HCT116 (cell line): ENCODE measurements around the gene ANKS1A. TPM values are rescaled to one million over a fixed set of nuclear protein-coding genes. Genes with fewer than 3 reads are reported as not detected.

Experiments used
- ATAC-seq: fragments of 200-7000 bp; cut with Tn5 transposase; 2 replicates; pipeline ENCODE4 v1.9.1; 2020; ENCODE audit warnings: mild to moderate bottlenecking, moderate library complexity
- BruUV-seq: library from RNA; stranded (reverse); fragments of 400-500 nt; replicated peaks from 2 replicates; lab custom pipeline; 2021; lab: Mats Ljungman, UMichigan
- CTCF ChIA-PET: fragments of 300-600 bp; sonication (Branson Sonifier 250); formaldehyde crosslinking; loops from one replicate; lab custom pipeline; 2021; ENCODE audit warnings: antibody characterized with exemption; lab: Charles Lee
- POLR2A ChIA-PET: fragments of 300-600, 350-600 bp; sonication (Branson Sonifier 250); formaldehyde crosslinking; loops from one replicate; lab custom pipeline; 2021; ENCODE audit warnings: antibody characterized with exemption; lab: Charles Lee
- RAD21 ChIA-PET, 2 experiments: fragments of 300-600 bp; sonication (Branson Sonifier 250); formaldehyde crosslinking; loops; one replicate each; lab custom pipeline; 2023; ENCODE audit warnings: low total read pairs in 2 of 2; ENCODE audit not compliant: uncharacterized antibody in 2 of 2, unreplicated experiment in 2 of 2, low non-redundant PET in 1 of 2; lab: Charles Lee
- DNase-seq: peaks from one replicate; pipeline ENCODE4 v3.0.0-alpha.2; 2010; ENCODE audit warnings: low read depth, low spot score
- H2AFZ ChIP-seq: fragments of 200-600 bp; shearing (Covaris generic), sonication (generic); 2 replicates; pipeline ENCODE4 v1.6.1; 2017; ENCODE audit warnings: low read depth, mixed run types, mixed read lengths, antibody characterized with exemption, low read length; ENCODE audit not compliant: poor library complexity, severe bottlenecking
- H3K27ac ChIP-seq: 2 replicates; pipeline ENCODE4 v1.5.1; 2012; ENCODE audit warnings: low read depth, low read length
- H3K27me3 ChIP-seq: fragments of 200-600 bp; sonication (generic); 2 replicates; pipeline ENCODE4 v1.6.1; 2016; ENCODE audit warnings: mixed run types, low read length, mixed read lengths; ENCODE audit not compliant: insufficient read depth
- H3K36me3 ChIP-seq, 2 experiments: fragments of 200-500 bp in 1 of 2; fragments of 200-600 bp in 1 of 2; sonication (Bioruptor generic) in 1 of 2; sonication (generic) in 1 of 2; 2 replicates each; pipeline versions ENCODE4 v1.5.1 to v1.6.1; 2014 to 2016; ENCODE audit warnings: low read length in 2 of 2, inconsistent platforms in 1 of 2, mixed read lengths in 1 of 2, mixed run types in 1 of 2; ENCODE audit not compliant: insufficient read depth in 2 of 2, control insufficient read depth in 1 of 2
- H3K4me1 ChIP-seq, 2 experiments: fragments of 200-600 bp in 1 of 2; sonication (generic) in 1 of 2; 2 replicates each; pipeline versions ENCODE4 v1.5.1 to v1.6.1; 2012 to 2017; ENCODE audit warnings: low read length in 2 of 2, inconsistent platforms in 1 of 2, mild to moderate bottlenecking in 1 of 2, mixed read lengths in 1 of 2, mixed run types in 1 of 2, moderate library complexity in 1 of 2; ENCODE audit not compliant: insufficient read depth in 2 of 2, control insufficient read depth in 1 of 2
- H3K4me2 ChIP-seq: fragments of 200-600 bp; sonication (generic); 2 replicates; pipeline ENCODE4 v1.6.1; 2017; ENCODE audit warnings: mixed run types, low read length, mixed read lengths
- H3K4me3 ChIP-seq, 2 experiments: fragments of 200-600 bp in 1 of 2; sonication (generic) in 1 of 2; replicated peaks in 1 of 2; 2 replicates each; pipeline ENCODE4 v1.5.1; 2011 to 2016; ENCODE audit warnings: low read length in 2 of 2, control low read depth in 1 of 2, low read depth in 1 of 2, mild to moderate bottlenecking in 1 of 2, mixed read lengths in 1 of 2, mixed run types in 1 of 2
- H3K79me2 ChIP-seq: fragments of 200-600 bp; sonication (generic); 2 replicates; pipeline ENCODE4 v1.6.1; 2017; ENCODE audit warnings: mild to moderate bottlenecking, mixed run types, low read length, moderate library complexity, mixed read lengths; ENCODE audit not compliant: insufficient read depth
- H3K9ac ChIP-seq: fragments of 200-600 bp; sonication (generic); 2 replicates; pipeline ENCODE4 v1.6.1; 2016; ENCODE audit warnings: low read length, mixed read lengths
- H3K9me2 ChIP-seq: fragments of 200-600 bp; sonication (generic), shearing (Covaris generic); 2 replicates; pipeline ENCODE4 v1.6.1; 2017; ENCODE audit warnings: mixed run types, mild to moderate bottlenecking, moderate library complexity; ENCODE audit not compliant: insufficient read depth
- H3K9me3 ChIP-seq, 2 experiments: fragments of 200-500 bp in 1 of 2; fragments of 200-600 bp in 1 of 2; sonication (Bioruptor generic) in 1 of 2; sonication (generic) in 1 of 2; 2 replicates each; pipeline ENCODE4 v1.6.1; 2014 to 2017; ENCODE audit warnings: low read length in 2 of 2, mixed read lengths in 2 of 2, inconsistent platforms in 1 of 2, low read depth in 1 of 2, mild to moderate bottlenecking in 1 of 2, mixed run types in 1 of 2, moderate library complexity in 1 of 2; ENCODE audit not compliant: control insufficient read depth in 1 of 2, insufficient read depth in 1 of 2
- H4K20me1 ChIP-seq: fragments of 200-600 bp; sonication (generic), shearing (Covaris generic); 2 replicates; pipeline ENCODE4 v1.6.1; 2017; ENCODE audit warnings: mixed run types, mild to moderate bottlenecking, moderate library complexity; ENCODE audit not compliant: insufficient read depth
- ATF3 ChIP-seq: IDR thresholded peaks from 2 replicates; pipeline ENCODE4 v1.6.1; 2012
- CEBPB ChIP-seq: IDR thresholded peaks from 2 replicates; pipeline ENCODE4 v1.6.1; 2012; ENCODE audit warnings: low read depth
- CTCF ChIP-seq, 3 experiments: fragments of 200-600 bp in 1 of 3; sonication (generic) in 1 of 3; IDR thresholded peaks in 2 of 3; conservative IDR thresholded peaks in 1 of 3; 2 replicates each; pipeline ENCODE4 v1.5.1; 2012 to 2017; ENCODE audit warnings: low read depth in 2 of 3, low read length in 2 of 3, antibody characterized with exemption in 1 of 3, borderline replicate concordance in 1 of 3, control low read depth in 1 of 3, mild to moderate bottlenecking in 1 of 3, mixed read lengths in 1 of 3, mixed run types in 1 of 3, moderate library complexity in 1 of 3; ENCODE audit not compliant: insufficient read depth in 1 of 3
- EGR1 ChIP-seq: IDR thresholded peaks from 2 replicates; pipeline ENCODE4 v1.6.1; 2012; ENCODE audit warnings: low read depth
- ELF1 ChIP-seq: IDR thresholded peaks from 2 replicates; pipeline ENCODE4 v1.6.1; 2012; ENCODE audit warnings: low read depth, borderline replicate concordance
- JUND ChIP-seq: IDR thresholded peaks from 2 replicates; pipeline ENCODE4 v1.6.1; 2012
- MAX ChIP-seq: IDR thresholded peaks from 2 replicates; pipeline ENCODE4 v1.6.1; 2012
- POLR2A ChIP-seq: IDR thresholded peaks from 2 replicates; pipeline ENCODE4 v1.7.0; 2011; ENCODE audit warnings: borderline replicate concordance; ENCODE audit not compliant: insufficient read depth, insufficient read length; ENCODE audit errors: extremely low read depth
- RAD21 ChIP-seq: IDR thresholded peaks from 2 replicates; pipeline ENCODE4 v1.6.1; 2012; ENCODE audit warnings: low read depth, mild to moderate bottlenecking
- REST ChIP-seq: IDR thresholded peaks from 2 replicates; pipeline ENCODE4 v1.6.1; 2012; ENCODE audit warnings: low read depth
- SIN3A ChIP-seq: IDR thresholded peaks from 2 replicates; pipeline ENCODE4 v1.6.1; 2012; ENCODE audit warnings: low read depth
- TCF7L2 ChIP-seq: IDR thresholded peaks from 2 replicates; pipeline ENCODE4 v1.7.0; 2011; ENCODE audit warnings: borderline replicate concordance, inconsistent platforms; ENCODE audit not compliant: insufficient read depth, insufficient read length; ENCODE audit errors: extremely low read depth
- YY1 ChIP-seq: IDR thresholded peaks from 2 replicates; pipeline ENCODE4 v1.6.1; 2011; ENCODE audit warnings: low read length, low read depth, moderate library complexity, mild to moderate bottlenecking; ENCODE audit not compliant: insufficient replicate concordance; ENCODE audit errors: extremely low read depth
- ZBTB33 ChIP-seq: IDR thresholded peaks from 2 replicates; pipeline ENCODE4 v1.6.1; 2011; ENCODE audit warnings: mild to moderate bottlenecking, low read length, moderate library complexity; ENCODE audit not compliant: insufficient replicate concordance; ENCODE audit errors: extremely low read depth
- ZFX ChIP-seq: fragments of 450-650 bp; IDR thresholded peaks from 2 replicates; pipeline ENCODE4 v1.6.1; 2017
- ZNF274 ChIP-seq: fragments of 200-500 bp; sonication (Bioruptor generic); IDR thresholded peaks from 2 replicates; pipeline ENCODE4 v1.6.1; 2014; ENCODE audit warnings: mild to moderate bottlenecking, low read depth, low read length, inconsistent platforms
- intact Hi-C: fragments of 100-400 bp; cut with micrococcal nuclease; formaldehyde crosslinking; loops from 2 replicates; pipeline ENCODE4 v1.10.0; 2022
- total RNA-seq: library from RNA; stranded (reverse); gene quantifications from one replicate; pipeline ENCODE4 v1.2.1, GENCODE V29; 2021; ENCODE audit not compliant: unreplicated experiment

The ANKS1A gene
- total RNA-seq, 1 experiment from 2014 or later = 20.6 TPM

- ATAC-seq (no peak), DNase-seq (no peak)
- BruUV-seq = no TSS peak
- RAD21 ChIA-PET = no interaction called here
- no peaks in the 10 kb centered on the region for H3K27me3 ChIP-seq
- H3K4me3 ChIP-seq = no peak overlapping the region
- no peaks in the 10 kb centered on the region for H3K9me2 ChIP-seq
- no peaks in the 10 kb centered on the region for H3K4me1 ChIP-seq
- H3K9me3 ChIP-seq = no peaks in the 10 kb centered on the region
- POLR2A ChIA-PET = no interaction called here
- H3K4me2 ChIP-seq = no peak overlapping the region
- no peak overlapping the region for H3K27ac ChIP-seq
- TF ChIP-seq REST (no peak), CTCF (IDR thresholded peaks at IDR 0.05 in 2 of 3, conservative IDR thresholded peaks at IDR 0.05 in 1 of 3; ENCODE audit: borderline replicate concordance in 1 of 3, insufficient read depth in 1 of 3, low read depth in 2 of 3, low read length in 2 of 3) (no peak), ZFX (no peak), CEBPB (no peak), ELF1 (no peak), ZBTB33 (no peak), SIN3A (no peak), TCF7L2 (no peak), RAD21 (no peak), JUND (no peak), POLR2A (no peak), ATF3 (no peak), EGR1 (no peak), MAX (no peak), ZNF274 (no peak), YY1 (no peak)
- H3K79me2 ChIP-seq = no peaks in the 10 kb centered on the region
- peaks cover 8% of the 10 kb centered on the region in 2 experiments; a peak in 3 of 4 replicates for H3K36me3 ChIP-seq
- no peaks in the 10 kb centered on the region for H4K20me1 ChIP-seq
- intact Hi-C loops = no loop called here
- H3K9ac ChIP-seq = no peak overlapping the region
- CTCF ChIA-PET = no interaction called here
- H2AFZ ChIP-seq = no peak overlapping the region
These were observed 175.2 kb downstream of the ANKS1A start for GRCh38 chr6:35064290-35064689.
